ENCODE measurements around the gene ITLN2. TPM values are rescaled to one million over a fixed set of nuclear protein-coding genes. Genes with fewer than 3 reads are reported as not detected.
"Not testable (repeated sequence)": the region's sequence is repeated elsewhere in the genome, so short reads cannot be mapped to it uniquely, and the experiment has no call there.

The ITLN2 gene
- total and polyA plus RNA-seq, 2 experiments from 2014 or later = 8.0 to 12.8 TPM

- TF ChIP-seq REST (IDR thresholded peaks at IDR 0.05; ENCODE audit: unreplicated experiment) (no peak), CTCF (conservative IDR thresholded peaks at IDR 0.05; ENCODE audit: low read depth in 2 of 2) (no peak)
Measured at GRCh38 chr1:160949881-160950280, 4.7 kb downstream of the ITLN2 start (continued).

GRCh38 chr1:160949216-160949880 lies 5.3 kb downstream of the ITLN2 start:
- DNase-seq (ENCODE audit: low spot score); H3K27ac Mint-ChIP-seq; H4K20me1 ChIP-seq (replicated peaks; ENCODE audit: insufficient read depth); H3K4me1 ChIP-seq (ENCODE audit: insufficient read depth); H3K9me3 Mint-ChIP-seq; H3K4me2 ChIP-seq; H3K27me3 ChIP-seq (ENCODE audit: insufficient read depth); H3K9me2 ChIP-seq (ENCODE audit: insufficient read depth); H3F3A ChIP-seq (replicated peaks; ENCODE audit: low read depth); H3K36me3 Mint-ChIP-seq (ENCODE audit: low read depth); H3K79me2 ChIP-seq (replicated peaks; ENCODE audit: insufficient read depth); H3K27ac ChIP-seq (ENCODE audit: low read depth); H3K27me3 Mint-ChIP-seq (ENCODE audit: insufficient read depth, low read depth, poor library complexity); ATAC-seq; H3K36me3 ChIP-seq (ENCODE audit: insufficient read depth); H2AFZ ChIP-seq; H3K4me3 ChIP-seq; H3K4me3 Mint-ChIP-seq: not testable (repeated sequence)
- H3K4me1 Mint-ChIP-seq = peaks cover 46% of the 10 kb centered on the region

GRCh38 chr1:160947174-160947759 lies 7.3 kb downstream of the ITLN2 start:
- not testable (repeated sequence) for H3K79me2 ChIP-seq (replicated peaks; ENCODE audit: insufficient read depth); H3K27me3 ChIP-seq (ENCODE audit: insufficient read depth); H3K27ac Mint-ChIP-seq; H3F3A ChIP-seq (replicated peaks; ENCODE audit: low read depth); H3K36me3 Mint-ChIP-seq (ENCODE audit: low read depth); H4K20me1 ChIP-seq (replicated peaks; ENCODE audit: insufficient read depth); H3K36me3 ChIP-seq (ENCODE audit: insufficient read depth); H3K27ac ChIP-seq (ENCODE audit: low read depth); H3K27me3 Mint-ChIP-seq (ENCODE audit: insufficient read depth, low read depth, poor library complexity); H3K9me2 ChIP-seq (ENCODE audit: insufficient read depth); H3K4me1 ChIP-seq (ENCODE audit: insufficient read depth); ATAC-seq; H3K4me2 ChIP-seq; H3K9me3 Mint-ChIP-seq; H3K4me3 Mint-ChIP-seq; H3K4me3 ChIP-seq
- DNase-seq (ENCODE audit: low spot score) = peak; percentile 20
- peaks cover 32% of the 10 kb centered on the region; the same call in 2 of the 3 replicates for H3K4me1 Mint-ChIP-seq
- H2AFZ ChIP-seq = 0 out of 2 replicates have a peak overlapping the region, but pooled peaks have one; percentile 23

GRCh38 chr1:160945881-160946280 lies 8.7 kb downstream of the ITLN2 start:
- not testable (repeated sequence) for H3K36me3 ChIP-seq (ENCODE audit: insufficient read depth); H3K27me3 ChIP-seq (ENCODE audit: insufficient read depth); H3K4me2 ChIP-seq; H3K4me3 Mint-ChIP-seq; ATAC-seq; H2AFZ ChIP-seq; H3K4me3 ChIP-seq; H3K27me3 Mint-ChIP-seq (ENCODE audit: insufficient read depth, low read depth, poor library complexity); H3K79me2 ChIP-seq (replicated peaks; ENCODE audit: insufficient read depth); H3K36me3 Mint-ChIP-seq (ENCODE audit: low read depth); H4K20me1 ChIP-seq (replicated peaks; ENCODE audit: insufficient read depth); DNase-seq (ENCODE audit: low spot score); H3K27ac Mint-ChIP-seq; H3K9me2 ChIP-seq (ENCODE audit: insufficient read depth); H3F3A ChIP-seq (replicated peaks; ENCODE audit: low read depth); H3K4me1 ChIP-seq (ENCODE audit: insufficient read depth); H3K27ac ChIP-seq (ENCODE audit: low read depth)
- H3K4me1 Mint-ChIP-seq = peaks cover 29% of the 10 kb centered on the region; the same call in 2 of the 3 replicates
- peaks cover 16% of the 10 kb centered on the region; the same call in 2 of the 3 replicates for H3K9me3 Mint-ChIP-seq
